Activated naive CD8-positive, alpha-beta T cell treated with anti-CD3 and anti-CD28 coated beads, Interleukin-2, amount 50 U/mL, for 24 hours (primary cell): Measurements from ENCODE around the gene LRRC32.
"Not testable (repeated sequence)": the region's sequence is repeated elsewhere in the genome, so short reads cannot be mapped to it uniquely, and the experiment has no call there.

Experiments
- ATAC-seq: fragments of 150-1000 bp; cut with Tn5 transposase; one replicate; pipeline ENCODE4 v1.10.0; 2021
- DNase-seq: peaks from one replicate; pipeline ENCODE4 v3.0.0; 2021
- H3K27ac Mint-ChIP-seq: one replicate; pipeline ENCODE4 v1.8.0; 2021; ENCODE audit warnings: mild to moderate bottlenecking, mixed read lengths
- H3K27me3 Mint-ChIP-seq: one replicate; pipeline ENCODE4 v1.8.0; 2021; ENCODE audit warnings: mixed read lengths
- H3K36me3 Mint-ChIP-seq: one replicate; pipeline ENCODE4 v1.8.0; 2021; ENCODE audit warnings: low read depth, mixed read lengths
- H3K4me1 Mint-ChIP-seq: one replicate; pipeline ENCODE4 v1.8.0; 2021; ENCODE audit warnings: mixed read lengths
- H3K4me3 Mint-ChIP-seq: one replicate; pipeline ENCODE4 v1.8.0; 2021; ENCODE audit warnings: mild to moderate bottlenecking, moderate library complexity, mixed read lengths
- H3K9me3 Mint-ChIP-seq: one replicate; pipeline ENCODE4 v1.8.0; 2021; ENCODE audit warnings: mixed read lengths

LRRC32 gene

GRCh38 chr11:76643711-76644110 lies 26.8 kb downstream of the LRRC32 start:
- H3K4me1 Mint-ChIP-seq, result peaks cover 43% of the 10 kb centered on the region
- DNase-seq, ATAC-seq, H3K36me3 Mint-ChIP-seq, H3K4me3 Mint-ChIP-seq: not testable (repeated sequence)
- H3K9me3 Mint-ChIP-seq, result peaks cover 14% of the 10 kb centered on the region
- peaks cover 47% of the 10 kb centered on the region for H3K27me3 Mint-ChIP-seq
- H3K27ac Mint-ChIP-seq, result peak overlapping the region; percentile 9

GRCh38 chr11:76642341-76642740 lies 28.2 kb downstream of the LRRC32 start:
- Mint-ChIP-seq H3K4me3 (peak overlapping the region; percentile 9), H3K27ac (peak overlapping the region; percentile 86), H3K9me3 (peaks cover 11% of the 10 kb centered on the region), H3K36me3 (no peaks in the 10 kb centered on the region), H3K4me1 (peaks cover 51% of the 10 kb centered on the region), H3K27me3 (peaks cover 44% of the 10 kb centered on the region)
- ATAC-seq (peak; percentile 94), DNase-seq (peak; percentile 68)

DNA sequence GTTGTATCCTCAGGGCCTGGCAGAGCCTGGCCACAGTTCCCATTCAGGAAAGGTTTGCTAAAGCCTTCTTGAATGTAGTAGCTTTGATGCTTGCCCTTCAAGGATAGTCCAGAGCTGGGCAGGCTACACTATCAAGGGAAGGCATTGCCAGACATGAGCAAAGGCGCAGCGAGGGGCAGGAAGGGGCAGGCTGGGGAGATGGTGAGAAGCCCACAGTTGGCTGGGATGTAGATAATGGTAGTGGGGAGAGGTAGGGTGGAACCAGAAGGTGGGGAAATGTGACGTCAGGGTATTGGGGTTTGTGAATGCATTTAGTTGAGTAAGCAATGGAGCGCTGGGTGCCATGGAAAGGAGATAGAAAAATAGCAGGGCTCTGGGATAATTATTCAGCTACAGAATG lies 28.6 kb downstream of the LRRC32 start:
- Mint-ChIP-seq H3K4me3 (peak overlapping the region; percentile 9), H3K27me3 (peaks cover 40% of the 10 kb centered on the region), H3K4me1 (peaks cover 55% of the 10 kb centered on the region), H3K27ac (peak overlapping the region; percentile 86), H3K9me3 (peaks cover 7% of the 10 kb centered on the region), H3K36me3 (no peaks in the 10 kb centered on the region)
- ATAC-seq, result peak; percentile 13
- peak; percentile 4 for DNase-seq

- no peaks in the 10 kb centered on the region for H3K9me3 Mint-ChIP-seq
- ATAC-seq (no peak), DNase-seq (peak; percentile 1)
- H3K36me3 Mint-ChIP-seq, result no peaks in the 10 kb centered on the region
- peak overlapping the region; percentile 2 for H3K27ac Mint-ChIP-seq
- peaks cover 56% of the 10 kb centered on the region for H3K4me1 Mint-ChIP-seq
- H3K4me3 Mint-ChIP-seq, result no peak overlapping the region
- peaks cover 30% of the 10 kb centered on the region for H3K27me3 Mint-ChIP-seq
Measured at GRCh38 chr11:76640501-76640900, 30.0 kb downstream of the LRRC32 start.

DNA sequence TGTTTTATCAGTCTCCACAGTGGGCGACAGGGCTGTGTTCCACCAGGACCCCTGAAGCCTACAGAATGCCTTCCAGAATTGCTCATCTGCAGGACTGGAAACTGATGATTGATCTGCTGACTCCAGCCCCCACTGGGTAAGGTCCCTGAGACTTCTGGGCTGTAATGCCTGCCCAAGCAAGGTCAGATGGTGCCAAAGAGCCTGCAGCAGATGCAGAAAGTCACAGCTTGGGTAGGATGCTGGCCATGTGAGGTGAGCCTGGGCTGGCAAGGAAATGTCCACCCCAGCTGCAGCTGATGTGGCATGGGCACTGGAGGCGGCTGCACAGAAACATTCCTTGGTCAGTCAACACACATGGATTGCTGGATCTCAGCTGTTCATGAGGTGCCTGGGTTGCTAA lies 30.9 kb downstream of the LRRC32 start:
- no peak for ATAC-seq
- Mint-ChIP-seq H3K27me3 (peaks cover 23% of the 10 kb centered on the region), H3K4me3 (no peak overlapping the region), H3K9me3 (no peaks in the 10 kb centered on the region), H3K27ac (no peak overlapping the region), H3K36me3 (no peaks in the 10 kb centered on the region), H3K4me1 (peaks cover 53% of the 10 kb centered on the region)
- DNase-seq, result no peak

DNA sequence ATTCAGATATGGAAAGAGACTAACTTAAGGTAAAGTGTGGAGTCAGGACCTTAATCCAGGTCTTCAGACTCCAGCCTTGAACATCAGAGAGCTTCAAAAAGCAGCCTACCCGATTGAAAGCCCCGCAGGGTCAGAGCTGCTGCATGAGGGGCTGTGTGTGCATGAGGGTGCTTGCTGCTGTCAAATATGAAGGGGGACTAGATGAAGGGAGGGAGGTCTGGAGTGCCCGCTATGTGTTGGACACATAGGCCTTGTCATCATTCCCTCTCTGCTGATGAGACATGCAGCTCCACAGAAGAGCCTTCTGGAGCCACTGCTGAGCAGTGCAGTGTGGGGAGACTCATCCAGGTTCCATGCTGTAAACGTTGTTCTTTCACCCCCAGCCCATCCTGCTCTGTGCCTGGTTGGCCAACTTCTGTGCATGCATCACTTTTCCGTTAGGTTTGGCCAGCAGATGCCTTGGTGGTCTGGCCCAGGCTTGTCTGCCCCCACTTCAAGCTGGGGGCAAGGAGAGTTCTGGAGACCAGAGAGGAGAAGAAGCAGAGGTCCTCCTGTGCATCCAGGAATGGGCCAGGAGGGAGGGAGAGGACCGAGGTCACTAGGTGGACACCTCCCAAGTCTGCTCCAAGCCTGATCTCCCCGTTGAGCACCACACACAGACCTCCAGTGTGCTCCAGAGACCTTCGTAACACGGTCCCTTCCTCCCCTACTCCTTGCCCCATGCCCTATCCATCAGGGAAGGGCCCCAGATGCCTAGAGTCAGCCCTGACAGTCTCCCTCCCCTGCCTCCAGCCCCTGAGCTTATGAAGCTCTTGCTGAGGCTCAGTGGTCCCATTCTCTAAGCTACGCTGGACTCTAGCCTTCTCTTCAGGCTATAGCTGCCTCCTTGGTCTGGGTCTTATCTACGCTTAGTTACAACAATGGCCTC lies 32.0 kb downstream of the LRRC32 start:
- ATAC-seq (no peak), DNase-seq (no peak)
- H3K4me3 Mint-ChIP-seq, result no peak overlapping the region
- H3K27ac Mint-ChIP-seq, result peak overlapping the region; percentile 18
- no peaks in the 10 kb centered on the region for H3K9me3 Mint-ChIP-seq
- H3K27me3 Mint-ChIP-seq, result peaks cover 18% of the 10 kb centered on the region
- peaks cover 46% of the 10 kb centered on the region for H3K4me1 Mint-ChIP-seq
- no peaks in the 10 kb centered on the region for H3K36me3 Mint-ChIP-seq

- H3K4me3 Mint-ChIP-seq, result peak overlapping the region; percentile 18
- H3K27ac Mint-ChIP-seq, result peak overlapping the region; percentile 18
- no peaks in the 10 kb centered on the region for H3K36me3 Mint-ChIP-seq
- no peaks in the 10 kb centered on the region for H3K9me3 Mint-ChIP-seq
- DNase-seq, result peak; percentile 31
- no peak for ATAC-seq
- H3K27me3 Mint-ChIP-seq, result peaks cover 12% of the 10 kb centered on the region
- peaks cover 37% of the 10 kb centered on the region for H3K4me1 Mint-ChIP-seq
Measured at GRCh38 chr11:76637491-76638269, 32.9 kb downstream of the LRRC32 start.

DNA sequence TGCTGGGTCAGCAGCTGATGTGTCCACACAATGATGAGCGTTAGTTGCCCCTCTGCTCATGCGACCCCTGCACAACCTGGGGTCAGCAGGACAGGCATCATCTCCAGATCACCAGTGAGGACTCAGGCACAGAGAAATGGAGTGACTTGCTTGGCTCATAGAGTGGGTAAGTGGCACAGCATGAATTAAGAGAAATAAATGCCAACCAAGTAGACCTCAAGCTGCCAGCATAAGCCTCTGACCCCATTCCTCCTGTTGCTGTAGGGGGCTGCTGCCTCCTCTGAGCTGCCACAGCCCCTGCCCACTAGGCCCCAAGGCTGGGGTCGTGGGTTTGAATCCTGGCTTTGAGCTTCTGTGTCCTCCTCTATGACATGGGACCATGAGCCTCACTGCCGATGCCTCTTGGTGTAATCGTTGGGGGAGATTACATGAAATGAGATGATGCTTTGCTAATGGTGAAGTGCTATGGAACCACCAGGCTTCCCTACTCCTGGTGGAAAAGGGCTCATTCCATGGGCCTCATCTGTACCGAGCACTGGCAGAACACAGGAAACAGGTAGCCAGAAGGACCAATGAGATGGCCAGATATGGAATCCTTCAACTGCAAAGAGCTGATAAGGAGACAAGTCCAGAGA lies 33.6 kb downstream of the LRRC32 start:
- peaks cover 2% of the 10 kb centered on the region for H3K36me3 Mint-ChIP-seq
- no peak for DNase-seq
- no peak for ATAC-seq
- H3K27ac Mint-ChIP-seq, result no peak overlapping the region
- H3K4me3 Mint-ChIP-seq, result no peak overlapping the region
- peaks cover 12% of the 10 kb centered on the region for H3K27me3 Mint-ChIP-seq
- peaks cover 37% of the 10 kb centered on the region for H3K4me1 Mint-ChIP-seq
- H3K9me3 Mint-ChIP-seq, result no peaks in the 10 kb centered on the region

DNA sequence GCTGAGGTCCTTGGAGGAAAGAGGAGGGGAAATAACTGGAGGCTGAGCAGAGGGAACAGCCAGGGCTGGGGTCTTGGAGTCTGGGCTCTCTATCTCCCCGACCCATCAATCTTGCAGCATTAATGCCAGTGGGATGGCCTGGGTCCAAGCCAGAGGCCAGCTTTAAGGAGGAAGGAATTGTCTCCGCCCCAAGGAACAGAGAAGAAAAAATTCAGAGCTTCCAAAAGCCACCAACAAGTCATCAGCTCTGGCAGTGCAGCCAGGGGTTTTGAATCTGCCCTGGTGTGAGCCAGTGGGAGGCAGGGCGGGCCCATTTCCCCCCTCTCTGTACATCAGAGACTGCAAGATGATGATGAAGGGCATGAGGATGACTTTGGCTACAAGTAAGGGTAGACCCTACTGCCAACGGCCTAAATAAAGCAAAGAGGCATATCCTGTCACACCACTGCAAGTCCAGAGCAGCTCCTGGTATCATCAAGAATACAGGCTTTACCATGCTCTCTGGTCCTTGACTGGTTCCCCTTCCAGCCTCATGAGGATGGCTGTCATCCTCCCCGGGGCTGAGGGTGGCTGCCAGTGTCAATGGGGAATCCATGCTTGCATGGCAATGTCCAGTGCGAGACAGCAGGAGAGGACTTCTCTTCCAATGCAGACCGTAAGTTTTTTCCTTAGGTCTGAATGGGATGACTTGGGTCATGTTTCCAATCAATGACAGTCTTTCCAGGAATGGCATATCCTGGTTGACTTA lies 34.4 kb downstream of the LRRC32 start:
- DNase-seq (no peak), ATAC-seq (no peak)
- Mint-ChIP-seq H3K9me3 (no peaks in the 10 kb centered on the region), H3K4me3 (no peak overlapping the region), H3K27me3 (peaks cover 9% of the 10 kb centered on the region), H3K36me3 (peaks cover 3% of the 10 kb centered on the region), H3K4me1 (peaks cover 34% of the 10 kb centered on the region), H3K27ac (no peak overlapping the region)

GRCh38 chr11:76634886-76635285 lies 35.7 kb downstream of the LRRC32 start:
- Mint-ChIP-seq H3K36me3 (peaks cover 3% of the 10 kb centered on the region), H3K4me1 (peaks cover 38% of the 10 kb centered on the region), H3K27ac (no peak overlapping the region), H3K4me3 (no peak overlapping the region), H3K27me3 (peaks cover 5% of the 10 kb centered on the region), H3K9me3 (peaks cover 5% of the 10 kb centered on the region)
- ATAC-seq, result no peak
- DNase-seq, result no peak

- Mint-ChIP-seq H3K36me3 (peaks cover 3% of the 10 kb centered on the region), H3K4me3 (no peak overlapping the region), H3K9me3 (peaks cover 5% of the 10 kb centered on the region), H3K4me1 (peaks cover 54% of the 10 kb centered on the region), H3K27me3 (peaks cover 7% of the 10 kb centered on the region), H3K27ac (no peak overlapping the region)
- DNase-seq (no peak), ATAC-seq (no peak)
Measured at GRCh38 chr11:76632492-76632891, 38.1 kb downstream of the LRRC32 start.

GRCh38 chr11:76631566-76632308 lies 38.8 kb downstream of the LRRC32 start:
- H3K27me3 Mint-ChIP-seq, result peaks cover 8% of the 10 kb centered on the region
- peaks cover 6% of the 10 kb centered on the region for H3K36me3 Mint-ChIP-seq
- no peak overlapping the region for H3K4me3 Mint-ChIP-seq
- DNase-seq, result no peak
- peaks cover 5% of the 10 kb centered on the region for H3K9me3 Mint-ChIP-seq
- H3K27ac Mint-ChIP-seq, result peak overlapping the region; percentile 11
- peaks cover 58% of the 10 kb centered on the region for H3K4me1 Mint-ChIP-seq
- no peak for ATAC-seq

DNA sequence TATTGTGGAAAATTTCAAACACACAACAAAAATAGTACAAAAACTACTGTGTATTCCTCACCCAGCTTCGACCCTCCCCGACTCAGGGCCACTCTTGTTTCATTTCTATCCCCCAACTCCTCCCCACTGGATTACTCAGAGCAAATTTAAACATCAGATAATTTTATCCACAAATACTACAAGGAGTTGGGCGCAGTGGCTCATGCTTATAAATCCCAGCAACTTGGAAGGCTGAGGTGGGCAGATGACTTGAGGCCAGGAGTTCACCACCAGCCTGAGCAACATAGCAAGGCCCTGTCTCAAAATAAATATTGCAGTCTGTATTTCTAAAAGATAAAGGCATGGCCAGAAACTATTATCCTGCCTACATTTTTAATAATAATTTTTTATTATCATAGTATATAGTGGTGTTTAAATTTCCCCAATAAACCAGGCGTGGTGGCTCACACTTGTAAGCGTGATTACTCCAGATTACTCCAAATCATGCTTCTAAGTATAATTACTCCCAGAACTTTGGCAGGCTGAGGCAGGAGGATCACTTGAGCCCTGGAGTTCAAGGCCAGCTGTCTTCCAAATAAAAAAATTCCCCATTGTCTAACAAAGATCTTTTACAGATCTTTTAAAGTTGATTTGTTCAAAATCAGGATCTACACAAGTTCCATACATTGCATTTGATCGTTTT lies 39.8 kb downstream of the LRRC32 start:
- DNase-seq, result no peak
- Mint-ChIP-seq H3K36me3 (peaks cover 10% of the 10 kb centered on the region), H3K4me1 (peaks cover 66% of the 10 kb centered on the region), H3K9me3 (peaks cover 11% of the 10 kb centered on the region), H3K27me3 (peaks cover 8% of the 10 kb centered on the region), H3K27ac (peak overlapping the region; percentile 89), H3K4me3 (peak overlapping the region; percentile 68)
- ATAC-seq, result no peak
